Hepatocyte (in vitro differentiated cells): ENCODE measurements around the gene VWA5B2. TPM values are rescaled to one million over a fixed set of nuclear protein-coding genes. Genes with fewer than 3 reads are reported as not detected.

Source experiments
- DNase-seq: peaks from one replicate; pipeline ENCODE4 v3.0.0-alpha.2; 2016; ENCODE audit warnings: low spot score
- H2AFZ ChIP-seq: fragments of 200-600 bp; sonication (generic); 2 replicates; pipeline ENCODE4 v1.6.0; 2016; ENCODE audit warnings: antibody characterized with exemption, mild to moderate bottlenecking
- H3K27ac ChIP-seq: fragments of 200-600 bp; sonication (generic); 2 replicates; pipeline ENCODE4 v1.5.1; 2016; ENCODE audit warnings: mild to moderate bottlenecking
- H3K27me3 ChIP-seq: fragments of 200-600 bp; sonication (generic); 2 replicates; pipeline ENCODE4 v1.6.1; 2016
- H3K36me3 ChIP-seq: fragments of 200-600 bp; sonication (generic); replicated peaks from 2 replicates; pipeline ENCODE4 v1.5.1; 2016; ENCODE audit warnings: low read depth; ENCODE audit not compliant: insufficient read depth
- H3K4me1 ChIP-seq: fragments of 200-600 bp; sonication (generic); 2 replicates; pipeline ENCODE4 v1.5.1; 2016; ENCODE audit warnings: mild to moderate bottlenecking, moderate library complexity; ENCODE audit not compliant: insufficient read depth
- H3K4me2 ChIP-seq: fragments of 200-600 bp; sonication (generic); 2 replicates; pipeline ENCODE4 v1.6.0; 2016
- H3K4me3 ChIP-seq: fragments of 200-600 bp; sonication (generic); 2 replicates; pipeline ENCODE4 v1.5.1; 2016; ENCODE audit warnings: mild to moderate bottlenecking
- H3K79me2 ChIP-seq: fragments of 200-600 bp; sonication (generic); 2 replicates; pipeline ENCODE4 v1.6.0; 2017; ENCODE audit warnings: mild to moderate bottlenecking
- H3K9me2 ChIP-seq: fragments of 200-600 bp; sonication (generic); replicated peaks from 2 replicates; pipeline ENCODE4 v1.6.0; 2017; ENCODE audit warnings: mild to moderate bottlenecking; ENCODE audit not compliant: insufficient read depth
- H3K9me3 ChIP-seq: fragments of 200-600 bp; sonication (generic); 2 replicates; pipeline ENCODE4 v1.5.1; 2016; ENCODE audit warnings: low read depth, mild to moderate bottlenecking
- H4K20me1 ChIP-seq: fragments of 200-600 bp; sonication (generic); 2 replicates; pipeline ENCODE4 v1.6.0; 2016; ENCODE audit warnings: mild to moderate bottlenecking; ENCODE audit not compliant: insufficient read depth, poor library complexity, severe bottlenecking
- EZH2 ChIP-seq: fragments of 200-600 bp; sonication (generic); IDR thresholded peaks from 2 replicates; pipeline ENCODE4 v1.6.1; 2016; ENCODE audit warnings: antibody characterized with exemption, mild to moderate bottlenecking, borderline replicate concordance
- EZH2phosphoT487 ChIP-seq: fragments of 200-600 bp; sonication (generic); IDR thresholded peaks from one replicate; pipeline ENCODE4 v1.6.1; 2018; ENCODE audit warnings: antibody characterized with exemption, mild to moderate bottlenecking, low read depth, moderate library complexity; ENCODE audit not compliant: unreplicated experiment, severe bottlenecking
- WGBS: methylation state at CpG from one replicate; pipeline ENCODE4 v1.1.6; 2016; ENCODE audit warnings: low lambda C conversion rate; ENCODE audit errors: missing lambda C conversion rate; 5-methylcytosine and 5-hydroxymethylcytosine counted together
- polyA plus RNA-seq: library from polyadenylated mRNA; unstranded; fragments of >200 nt; fragmentation: Nextera tagmentation; extraction: Ambion mirVana; gene quantifications from 2 replicates; pipeline ENCODE4 v1.2.1, GENCODE V29; 2016
- total RNA-seq: library from RNA; depleted of rRNA; stranded (reverse); fragments of >200 nt; gene quantifications from 2 replicates; pipeline ENCODE4 v1.2.3, GENCODE V29; 2014
- TF ChIP-seq, protein P1 (sequence below): fragments of 200-600 bp; sonication (generic); IDR thresholded peaks from 2 replicates; pipeline ENCODE4 v1.5.1; 2016; ENCODE audit warnings: antibody characterized with exemption, mild to moderate bottlenecking; ENCODE audit not compliant: poor library complexity

Gene VWA5B2
- total and polyA plus RNA-seq, 2 experiments from 2014 or later: 1.0 to 3.2 TPM

- Histone ChIP-seq H3K27ac (no peak overlapping the region), H4K20me1 (no peaks in the 10 kb centered on the region), H2AFZ (no peak overlapping the region), H3K9me2 (no peaks in the 10 kb centered on the region), H3K36me3 (no peaks in the 10 kb centered on the region), H3K4me1 (no peaks in the 10 kb centered on the region), H3K4me2 (no peak overlapping the region), H3K9me3 (no peaks in the 10 kb centered on the region), H3K4me3 (no peak overlapping the region), H3K27me3 (no peaks in the 10 kb centered on the region), H3K79me2 (no peaks in the 10 kb centered on the region)
- WGBS: 90% methylated on average over 6 of the region's 6 CpGs
- DNase-seq: no peak
- TF ChIP-seq EZH2: no peak
- TF ChIP-seq, protein P1, sequence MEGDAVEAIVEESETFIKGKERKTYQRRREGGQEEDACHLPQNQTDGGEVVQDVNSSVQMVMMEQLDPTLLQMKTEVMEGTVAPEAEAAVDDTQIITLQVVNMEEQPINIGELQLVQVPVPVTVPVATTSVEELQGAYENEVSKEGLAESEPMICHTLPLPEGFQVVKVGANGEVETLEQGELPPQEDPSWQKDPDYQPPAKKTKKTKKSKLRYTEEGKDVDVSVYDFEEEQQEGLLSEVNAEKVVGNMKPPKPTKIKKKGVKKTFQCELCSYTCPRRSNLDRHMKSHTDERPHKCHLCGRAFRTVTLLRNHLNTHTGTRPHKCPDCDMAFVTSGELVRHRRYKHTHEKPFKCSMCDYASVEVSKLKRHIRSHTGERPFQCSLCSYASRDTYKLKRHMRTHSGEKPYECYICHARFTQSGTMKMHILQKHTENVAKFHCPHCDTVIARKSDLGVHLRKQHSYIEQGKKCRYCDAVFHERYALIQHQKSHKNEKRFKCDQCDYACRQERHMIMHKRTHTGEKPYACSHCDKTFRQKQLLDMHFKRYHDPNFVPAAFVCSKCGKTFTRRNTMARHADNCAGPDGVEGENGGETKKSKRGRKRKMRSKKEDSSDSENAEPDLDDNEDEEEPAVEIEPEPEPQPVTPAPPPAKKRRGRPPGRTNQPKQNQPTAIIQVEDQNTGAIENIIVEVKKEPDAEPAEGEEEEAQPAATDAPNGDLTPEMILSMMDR: no peak
- TF ChIP-seq EZH2phosphoT487: no peak
These were observed 32.8 kb upstream of the VWA5B2 start for GRCh38 chr3:184196536-184196935.

DNA sequence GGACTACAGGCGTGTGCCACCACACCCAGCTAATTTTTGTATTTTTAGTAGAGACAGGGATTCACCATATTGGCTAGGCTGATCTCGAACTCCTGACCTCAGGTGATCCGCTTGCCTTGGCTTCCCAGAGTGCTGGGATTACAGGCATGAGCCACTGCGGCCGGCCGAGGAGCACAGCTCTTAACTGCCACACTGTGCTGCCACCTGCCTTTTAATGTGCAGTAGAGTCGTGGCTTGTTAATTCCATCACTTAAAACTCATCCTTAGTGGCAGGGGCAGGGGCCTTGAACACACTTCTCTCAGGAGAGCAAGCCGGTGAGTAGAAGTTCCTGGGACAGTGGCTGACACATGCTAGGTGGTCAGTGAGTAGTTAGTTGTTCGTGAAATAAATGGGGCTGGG is 30.9 kb upstream of the VWA5B2 start:
- H3K79me2 ChIP-seq: no peaks in the 10 kb centered on the region
- no peak overlapping the region for H3K4me2 ChIP-seq
- H3K27me3 ChIP-seq: no peaks in the 10 kb centered on the region
- no peaks in the 10 kb centered on the region for H4K20me1 ChIP-seq
- H3K36me3 ChIP-seq: no peaks in the 10 kb centered on the region
- H3K9me2 ChIP-seq: no peaks in the 10 kb centered on the region
- no peaks in the 10 kb centered on the region for H3K9me3 ChIP-seq
- H3K4me1 ChIP-seq: no peaks in the 10 kb centered on the region
- no peak overlapping the region for H3K4me3 ChIP-seq
- H3K27ac ChIP-seq: no peak overlapping the region
- TF ChIP-seq, protein P1: no peak
- no peak for TF ChIP-seq EZH2phosphoT487
- TF ChIP-seq EZH2: no peak
- DNase-seq: no peak
- 83% methylated on average over 9 of the region's 9 CpGs for WGBS
- no peak overlapping the region for H2AFZ ChIP-seq

DNA sequence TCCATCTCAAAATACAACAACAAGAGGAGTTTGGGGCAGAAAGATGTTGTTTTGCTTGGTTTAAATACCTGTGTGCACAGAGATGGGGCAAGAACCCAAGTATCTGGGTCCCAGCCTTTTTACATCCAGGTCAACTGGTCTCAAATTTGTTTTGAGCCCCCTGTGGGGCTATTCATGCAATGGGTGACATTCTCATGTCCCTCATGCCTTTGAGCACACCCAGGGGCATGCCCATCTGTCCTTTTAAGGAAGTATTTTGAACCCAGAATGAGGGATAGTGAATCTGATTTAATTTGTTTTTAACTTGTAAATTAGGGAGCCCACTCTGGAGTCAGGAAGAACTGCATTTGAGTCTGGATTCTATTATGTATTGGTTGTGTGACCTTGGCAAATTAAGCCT is 28.6 kb upstream of the VWA5B2 start:
- Histone ChIP-seq H3K36me3 (no peaks in the 10 kb centered on the region), H3K4me1 (no peaks in the 10 kb centered on the region), H3K79me2 (no peaks in the 10 kb centered on the region), H3K4me3 (no peak overlapping the region), H4K20me1 (no peaks in the 10 kb centered on the region), H3K9me3 (no peaks in the 10 kb centered on the region), H3K4me2 (no peak overlapping the region), H3K27me3 (no peaks in the 10 kb centered on the region), H2AFZ (no peak overlapping the region), H3K27ac (no peak overlapping the region), H3K9me2 (no peaks in the 10 kb centered on the region)
- DNase-seq: no peak
- TF ChIP-seq EZH2phosphoT487 (no peak), EZH2 (no peak)
- TF ChIP-seq, protein P1: no peak

DNA sequence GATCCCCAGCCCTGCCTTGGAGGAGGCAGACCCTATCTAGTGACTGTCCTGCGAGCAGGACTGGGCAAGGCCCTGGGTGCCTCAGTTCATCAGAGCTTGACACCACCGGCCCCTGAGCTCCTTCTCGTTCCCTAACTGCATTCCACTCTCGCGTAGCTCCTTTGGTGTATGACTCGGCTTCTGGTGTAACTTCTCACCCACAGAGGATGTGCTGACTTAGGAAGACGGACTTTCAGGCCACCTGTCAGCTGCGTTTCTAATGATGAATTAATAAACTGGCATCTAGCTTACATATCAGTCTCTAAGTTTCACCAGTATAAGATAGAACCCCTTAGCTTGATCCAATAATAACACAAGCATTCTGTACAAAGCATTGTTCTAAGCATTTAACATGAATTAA is 25.9 kb upstream of the VWA5B2 start:
- H3K4me3 ChIP-seq: no peak overlapping the region
- no peak overlapping the region for H2AFZ ChIP-seq
- H3K4me1 ChIP-seq: no peaks in the 10 kb centered on the region
- no peaks in the 10 kb centered on the region for H3K27me3 ChIP-seq
- H3K9me3 ChIP-seq: no peaks in the 10 kb centered on the region
- no peaks in the 10 kb centered on the region for H3K9me2 ChIP-seq
- TF ChIP-seq, protein P1: no peak
- TF ChIP-seq EZH2phosphoT487 (no peak), EZH2 (no peak)
- H3K4me2 ChIP-seq: no peak overlapping the region
- 85% methylated on average over 8 of the region's 8 CpGs for WGBS
- no peaks in the 10 kb centered on the region for H3K36me3 ChIP-seq
- H3K79me2 ChIP-seq: no peaks in the 10 kb centered on the region
- no peak overlapping the region for H3K27ac ChIP-seq
- DNase-seq: no peak
- no peaks in the 10 kb centered on the region for H4K20me1 ChIP-seq
